ENCODE results near the gene DNAH3.

Gene DNAH3

GRCh38 chr16:21092951-21093350, 57.7 kb downstream of the DNAH3 start:
- FAIRE-seq (no peak), DNase-seq (ENCODE audit: insufficient read length, low spot score) (no peak)
- no peak for TF ChIP-seq CTCF (IDR thresholded peaks at IDR 0.05; ENCODE audit: insufficient read depth, missing control alignments)

GRCh38 chr16:21088646-21089538, 61.8 kb downstream of the DNAH3 start:
- TF ChIP-seq CTCF (IDR thresholded peaks at IDR 0.05; ENCODE audit: insufficient read depth, missing control alignments), result no peak
- DNase-seq (ENCODE audit: insufficient read length, low spot score) (no peak), FAIRE-seq (no peak)

GRCh38 chr16:21088143-21088542, 62.5 kb downstream of the DNAH3 start:
- DNase-seq (ENCODE audit: insufficient read length, low spot score) (no peak), FAIRE-seq (no peak)
- no peak for TF ChIP-seq CTCF (IDR thresholded peaks at IDR 0.05; ENCODE audit: insufficient read depth, missing control alignments)

- DNase-seq (ENCODE audit: insufficient read length, low spot score) (no peak), FAIRE-seq (no peak)
- no peak for TF ChIP-seq CTCF (IDR thresholded peaks at IDR 0.05; ENCODE audit: insufficient read depth, missing control alignments)
Observed at GRCh38 chr16:21084631-21085225, 65.9 kb downstream of the DNAH3 start.

- peak; percentile 70 for TF ChIP-seq CTCF (IDR thresholded peaks at IDR 0.05; ENCODE audit: insufficient read depth, missing control alignments)
- FAIRE-seq (no peak), DNase-seq (ENCODE audit: insufficient read length, low spot score) (no peak)
Observed at GRCh38 chr16:21083729-21084268, 66.8 kb downstream of the DNAH3 start.

GRCh38 chr16:21081329-21081728, 69.3 kb downstream of the DNAH3 start:
- no peak for FAIRE-seq
- no peak for DNase-seq (ENCODE audit: insufficient read length, low spot score)
- no peak for TF ChIP-seq CTCF (IDR thresholded peaks at IDR 0.05; ENCODE audit: insufficient read depth, missing control alignments)

- FAIRE-seq, result no peak
- TF ChIP-seq CTCF (IDR thresholded peaks at IDR 0.05; ENCODE audit: insufficient read depth, missing control alignments), result no peak
- no peak for DNase-seq (ENCODE audit: insufficient read length, low spot score)
Observed at GRCh38 chr16:21078563-21078962, 72.1 kb downstream of the DNAH3 start.
